Vagina (tissue), 2 donors: ENCODE measurements around the gene AMBN. TPM values are rescaled to one million over a fixed set of nuclear protein-coding genes. Genes with fewer than 3 reads are reported as not detected.

ENCODE experiments used
- DNase-seq, 2 donors: peaks; one replicate each; pipeline ENCODE4 v3.0.0-alpha.2; 2017; ENCODE audit errors: extremely low spot score in 2 of 2
- H3K27ac ChIP-seq: fragments of 200-600 bp; sonication (generic); one replicate; pipeline ENCODE4 v1.5.1; 2019
- H3K27me3 ChIP-seq: fragments of 200-600 bp; sonication (generic); one replicate; pipeline ENCODE4 v1.5.1; 2019
- H3K36me3 ChIP-seq, 2 donors: fragments of 200-600 bp; sonication (generic); one replicate each; pipeline ENCODE4 v1.5.1; 2017 to 2019
- H3K4me1 ChIP-seq: fragments of 200-600 bp; sonication (generic); one replicate; pipeline ENCODE4 v1.5.1; 2019
- H3K4me3 ChIP-seq, 2 donors: fragments of 200-600 bp; sonication (generic); 1 replicate in 1 of 2; 2 replicates in 1 of 2; pipeline ENCODE4 v1.5.1; 2016 to 2019
- H3K9me3 ChIP-seq: fragments of 200-600 bp; sonication (generic); one replicate; pipeline ENCODE4 v1.5.1; 2019
- CTCF ChIP-seq, 3 experiments: fragments of 450-650 bp in 2 of 3; fragments of 200-600 bp in 1 of 3; sonication (generic) in 1 of 3; IDR thresholded peaks; one replicate each; pipeline ENCODE4 v1.5.1; 2017 to 2019; ENCODE audit warnings: antibody characterized with exemption in 3 of 3, mild to moderate bottlenecking in 2 of 3, moderate library complexity in 2 of 3
- POLR2A ChIP-seq, 2 donors: fragments of 450-650 bp; IDR thresholded peaks; one replicate each; pipeline ENCODE4 v1.6.1; 2017; ENCODE audit warnings: antibody characterized with exemption in 2 of 2, mild to moderate bottlenecking in 2 of 2, moderate library complexity in 2 of 2
- POLR2AphosphoS5 ChIP-seq, 2 donors: sonication (generic); formaldehyde crosslinking; IDR thresholded peaks; one replicate each; pipeline ENCODE4 v1.9.0; 2017; ENCODE audit warnings: antibody characterized with exemption in 2 of 2, mild to moderate bottlenecking in 2 of 2, low read depth in 1 of 2; ENCODE audit not compliant: insufficient read depth in 1 of 2
- intact Hi-C: fragments of 100-400 bp; cut with DNase I; formaldehyde crosslinking; loops from one replicate; pipeline ENCODE4 v1.15.1; 2023
- total RNA-seq: library from RNA; depleted of rRNA; stranded (reverse); fragments of >200 nt; gene quantifications from one replicate; pipeline ENCODE4 v1.2.3, GENCODE V29; 2016

The AMBN gene
- total RNA-seq, 1 donor from 2014 or later = not detected

DNA sequence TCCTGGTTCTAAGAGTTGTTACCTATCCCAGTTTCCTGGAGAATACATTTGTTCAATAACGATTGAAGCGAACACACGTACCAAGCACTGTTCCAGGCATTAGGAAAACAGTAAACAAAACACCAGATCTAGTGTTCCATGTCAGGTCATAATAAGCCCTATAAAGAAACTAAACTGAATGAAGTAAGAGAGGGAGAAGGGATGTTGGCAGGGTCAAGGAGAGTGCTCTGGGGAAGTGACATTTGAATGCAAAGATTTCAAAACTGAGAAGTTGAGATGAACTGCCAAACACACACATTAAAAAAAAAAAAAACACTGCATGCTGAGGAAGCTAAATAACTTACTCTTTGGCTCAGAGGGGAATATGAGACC lies 22.1 kb downstream of the AMBN start:
- DNase-seq = no peak
- Histone ChIP-seq H3K27me3 (no peaks in the 10 kb centered on the region), H3K27ac (no peak overlapping the region), H3K9me3 (no peaks in the 10 kb centered on the region), H3K4me1 (peaks cover 11% of the 10 kb centered on the region), H3K4me3 (peak overlapping the region in 1 of 2 donors; percentile 31), H3K36me3 (no peaks in the 10 kb centered on the region)
- intact Hi-C loops = no loop called here
- TF ChIP-seq POLR2A (IDR thresholded peaks at IDR 0.05) (no peak), CTCF (IDR thresholded peaks at IDR 0.05) (no peak), POLR2AphosphoS5 (IDR thresholded peaks at IDR 0.05; ENCODE audit: insufficient read depth in 1 of 2, low read depth in 1 of 2) (no peak)

- intact Hi-C loops = no loop called here
- H3K4me3 ChIP-seq = no peak overlapping the region
- DNase-seq = no peak
- no peaks in the 10 kb centered on the region for H3K27me3 ChIP-seq
- H3K9me3 ChIP-seq = no peaks in the 10 kb centered on the region
- no peaks in the 10 kb centered on the region for H3K36me3 ChIP-seq
- H3K27ac ChIP-seq = no peak overlapping the region
- no peak for TF ChIP-seq POLR2A (IDR thresholded peaks at IDR 0.05)
- no peak for TF ChIP-seq POLR2AphosphoS5 (IDR thresholded peaks at IDR 0.05; ENCODE audit: insufficient read depth in 1 of 2, low read depth in 1 of 2)
- no peak for TF ChIP-seq CTCF (IDR thresholded peaks at IDR 0.05)
- peaks cover 10% of the 10 kb centered on the region for H3K4me1 ChIP-seq
These were observed 27.2 kb downstream of the AMBN start for GRCh38 chr4:70619288-70619687.

- no peak for TF ChIP-seq CTCF (IDR thresholded peaks at IDR 0.05)
- TF ChIP-seq POLR2A (IDR thresholded peaks at IDR 0.05) = no peak
- no peak for TF ChIP-seq POLR2AphosphoS5 (IDR thresholded peaks at IDR 0.05; ENCODE audit: insufficient read depth in 1 of 2, low read depth in 1 of 2)
- peaks cover 5% of the 10 kb centered on the region for H3K4me1 ChIP-seq
- H3K4me3 ChIP-seq = no peak overlapping the region
- no peaks in the 10 kb centered on the region for H3K27me3 ChIP-seq
- no peak for DNase-seq
- intact Hi-C loops = no loop called here
- H3K9me3 ChIP-seq = no peaks in the 10 kb centered on the region
- no peaks in the 10 kb centered on the region for H3K36me3 ChIP-seq
- no peak overlapping the region for H3K27ac ChIP-seq
These were observed 27.7 kb downstream of the AMBN start for GRCh38 chr4:70619778-70620177.

GRCh38 chr4:70623323-70623722 lies 31.3 kb downstream of the AMBN start:
- TF ChIP-seq POLR2A (IDR thresholded peaks at IDR 0.05) = no peak
- no peak for TF ChIP-seq POLR2AphosphoS5 (IDR thresholded peaks at IDR 0.05; ENCODE audit: insufficient read depth in 1 of 2, low read depth in 1 of 2)
- no peak for TF ChIP-seq CTCF (IDR thresholded peaks at IDR 0.05)
- H3K4me3 ChIP-seq = no peak overlapping the region
- H3K27me3 ChIP-seq = no peaks in the 10 kb centered on the region
- no peak overlapping the region for H3K27ac ChIP-seq
- intact Hi-C loops = no loop called here
- H3K36me3 ChIP-seq = no peaks in the 10 kb centered on the region
- no peaks in the 10 kb centered on the region for H3K9me3 ChIP-seq
- no peak for DNase-seq
- no peaks in the 10 kb centered on the region for H3K4me1 ChIP-seq

DNA sequence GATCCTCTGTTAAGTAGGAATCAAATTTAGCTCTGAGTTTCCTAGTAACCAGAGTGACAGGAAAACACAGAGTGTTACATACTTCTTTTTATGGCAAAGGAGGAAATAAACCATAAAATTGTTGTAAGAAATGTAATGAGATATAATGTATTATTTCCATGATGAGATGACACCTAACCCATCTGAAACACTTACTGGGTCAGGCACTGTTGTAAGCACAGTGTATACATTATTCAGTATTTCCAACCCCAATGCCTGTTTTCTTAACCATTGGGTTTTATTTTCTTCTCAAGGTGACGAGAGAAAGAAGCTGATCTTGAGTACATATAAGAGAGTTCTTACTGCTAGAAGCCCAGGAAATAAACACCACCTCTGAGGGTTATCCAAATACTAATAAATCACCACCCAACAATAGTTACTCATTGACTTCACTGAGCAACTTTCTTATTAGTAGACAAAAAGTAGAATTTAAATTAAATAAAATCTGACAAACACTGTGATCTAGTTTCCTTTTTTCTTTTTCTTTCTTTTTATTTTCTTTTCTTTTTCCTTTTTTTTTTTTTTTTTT lies 32.3 kb downstream of the AMBN start:
- no peak for DNase-seq
- Histone ChIP-seq H3K4me1 (no peaks in the 10 kb centered on the region), H3K4me3 (no peak overlapping the region), H3K27ac (no peak overlapping the region), H3K27me3 (no peaks in the 10 kb centered on the region), H3K36me3 (no peaks in the 10 kb centered on the region), H3K9me3 (no peaks in the 10 kb centered on the region)
- no peak for TF ChIP-seq CTCF (IDR thresholded peaks at IDR 0.05)
- no peak for TF ChIP-seq POLR2AphosphoS5 (IDR thresholded peaks at IDR 0.05; ENCODE audit: insufficient read depth in 1 of 2, low read depth in 1 of 2)
- no peak for TF ChIP-seq POLR2A (IDR thresholded peaks at IDR 0.05)
- intact Hi-C loops = no loop called here
